Parathyroid adenoma (tissue), 2 donors: ENCODE measurements around the gene CERS1.

Experiments used
- H2AFZ ChIP-seq: fragments of 300-600 bp; sonication (generic); one replicate; pipeline ENCODE4 v1.7.0; 2017; ENCODE audit warnings: antibody characterized with exemption, mild to moderate bottlenecking
- H3K27ac ChIP-seq: fragments of 300-600 bp; sonication (generic); one replicate; pipeline ENCODE4 v1.7.0; 2017
- H3K27me3 ChIP-seq: fragments of 300-600 bp; sonication (generic); one replicate; pipeline ENCODE4 v1.7.0; 2017; ENCODE audit warnings: low read length; ENCODE audit not compliant: control insufficient read depth, insufficient read depth
- H3K36me3 ChIP-seq: fragments of 300-600 bp; sonication (generic); one replicate; pipeline ENCODE4 v1.7.0; 2017; ENCODE audit warnings: low read length; ENCODE audit not compliant: control insufficient read depth, insufficient read depth
- H3K4me1 ChIP-seq: fragments of 300-600 bp; sonication (generic); one replicate; pipeline ENCODE4 v1.7.0; 2017; ENCODE audit warnings: control low read depth
- H3K4me2 ChIP-seq: fragments of 300-600 bp; sonication (generic); one replicate; pipeline ENCODE4 v1.7.0; 2017; ENCODE audit warnings: low read length
- H3K4me3 ChIP-seq: fragments of 300-600 bp; sonication (generic); one replicate; pipeline ENCODE4 v1.7.0; 2017; ENCODE audit warnings: low read depth, low read length
- H3K79me2 ChIP-seq: fragments of 300-600 bp; sonication (generic); one replicate; pipeline ENCODE4 v1.7.0; 2017; ENCODE audit warnings: control low read depth
- H3K9ac ChIP-seq: fragments of 300-600 bp; sonication (generic); one replicate; pipeline ENCODE4 v1.7.0; 2017; ENCODE audit warnings: mild to moderate bottlenecking
- H3K9me3 ChIP-seq: fragments of 300-600 bp; sonication (generic); one replicate; pipeline ENCODE4 v1.7.0; 2017; ENCODE audit warnings: low read length; ENCODE audit not compliant: control insufficient read depth
- CTCF ChIP-seq: fragments of 300-600 bp; sonication (generic); IDR thresholded peaks from one replicate; pipeline ENCODE4 v1.7.0; 2017; ENCODE audit warnings: antibody characterized with exemption, mild to moderate bottlenecking
- donor health status: primary hyperparathyroidism.

The CERS1 gene

GRCh38 chr19:18941628-18942354 is 45.8 kb upstream of the CERS1 start:
- H2AFZ ChIP-seq = peak overlapping the region; percentile 83
- H3K4me3 ChIP-seq = no peak overlapping the region
- H3K79me2 ChIP-seq = peaks cover 2% of the 10 kb centered on the region
- H3K9me3 ChIP-seq = no peaks in the 10 kb centered on the region
- no peak overlapping the region for H3K9ac ChIP-seq
- H3K36me3 ChIP-seq = no peaks in the 10 kb centered on the region
- no peak for TF ChIP-seq CTCF
- H3K27ac ChIP-seq = no peak overlapping the region
- no peaks in the 10 kb centered on the region for H3K27me3 ChIP-seq
- peaks cover 7% of the 10 kb centered on the region for H3K4me1 ChIP-seq
- no peak overlapping the region for H3K4me2 ChIP-seq

- Histone ChIP-seq H3K4me3 (peak within 1 kb of the TSS; percentile 81), H3K27me3 (no peaks in the 10 kb centered on the region), H3K9ac (no peak within 1 kb of the TSS), H3K4me2 (peak within 1 kb of the TSS; percentile 96), H2AFZ (peak within 1 kb of the TSS; percentile 84), H3K9me3 (no peaks in the 10 kb centered on the region), H3K36me3 (no peaks in the 10 kb centered on the region), H3K79me2 (peaks cover 2% of the 10 kb centered on the region), H3K4me1 (peaks cover 7% of the 10 kb centered on the region), H3K27ac (no peak within 1 kb of the TSS)
- no peak for TF ChIP-seq CTCF
Measured at GRCh38 chr19:18940769-18941627, 45.0 kb upstream of the CERS1 start, which contains the start of gene HOMER3. HOMER3 (minus strand) TSS chr19:18941217; CDS start chr19:18938982, 2,235 bp downstream.

- Histone ChIP-seq H3K4me3 (peak overlapping the region; percentile 81), H3K27ac (no peak overlapping the region), H3K4me1 (peaks cover 7% of the 10 kb centered on the region)
Measured at GRCh38 chr19:18939922-18940768, 44.2 kb upstream of the CERS1 start.

GRCh38 chr19:18939163-18939562 is 43.2 kb upstream of the CERS1 start:
- no peaks in the 10 kb centered on the region for H3K36me3 ChIP-seq
- H3K9ac ChIP-seq = no peak overlapping the region
- TF ChIP-seq CTCF = no peak
- H3K4me2 ChIP-seq = no peak overlapping the region
- H3K27ac ChIP-seq = no peak overlapping the region
- H3K27me3 ChIP-seq = no peaks in the 10 kb centered on the region
- no peaks in the 10 kb centered on the region for H3K9me3 ChIP-seq
- no peak overlapping the region for H2AFZ ChIP-seq
- no peak overlapping the region for H3K4me3 ChIP-seq
- H3K4me1 ChIP-seq = peaks cover 7% of the 10 kb centered on the region
- H3K79me2 ChIP-seq = peaks cover 2% of the 10 kb centered on the region

More at GRCh38 chr19:18939922-18940768, 44.2 kb upstream of the CERS1 start:
- no peaks in the 10 kb centered on the region for H3K36me3 ChIP-seq
- no peaks in the 10 kb centered on the region for H3K27me3 ChIP-seq
- H3K4me2 ChIP-seq = peak overlapping the region; percentile 96
- peak overlapping the region; percentile 84 for H2AFZ ChIP-seq
- no peak for TF ChIP-seq CTCF
- H3K9me3 ChIP-seq = no peaks in the 10 kb centered on the region
- peaks cover 2% of the 10 kb centered on the region for H3K79me2 ChIP-seq
- no peak overlapping the region for H3K9ac ChIP-seq
